Activated CD8-positive, alpha-beta memory T cell treated with anti-CD3 and anti-CD28 coated beads for 48 hours (primary cell): ENCODE data around the gene CYP2U1.
"Not testable (repeated sequence)": the region's sequence is repeated elsewhere in the genome, so short reads cannot be mapped to it uniquely, and the experiment has no call there.

Source experiments
- DNase-seq, 3 experiments: peaks; one replicate each; pipeline ENCODE4 v3.0.0-alpha.2; 2020; ENCODE audit warnings: low read depth in 2 of 3, low spot score in 2 of 3

The CYP2U1 gene

DNA sequence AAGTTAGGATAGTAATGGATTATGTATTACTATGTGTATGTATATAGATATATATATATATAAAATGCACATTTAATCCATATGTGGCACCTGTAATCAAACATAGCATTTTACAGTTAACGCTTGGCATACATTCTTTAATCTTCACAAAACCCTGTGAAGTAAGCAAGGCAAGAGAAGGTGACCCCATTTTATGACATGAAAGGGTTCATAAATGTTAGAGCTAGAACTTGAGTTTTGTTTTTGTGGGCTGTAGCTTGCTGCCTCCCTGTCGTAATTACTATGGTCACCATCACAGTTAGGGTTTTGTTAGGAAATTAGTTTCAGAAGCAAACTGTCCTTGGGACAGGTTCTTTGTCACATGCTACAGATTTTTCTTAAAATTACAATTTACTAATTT is 13.8 kb upstream of the CYP2U1 start:
- no peak for DNase-seq

DNA sequence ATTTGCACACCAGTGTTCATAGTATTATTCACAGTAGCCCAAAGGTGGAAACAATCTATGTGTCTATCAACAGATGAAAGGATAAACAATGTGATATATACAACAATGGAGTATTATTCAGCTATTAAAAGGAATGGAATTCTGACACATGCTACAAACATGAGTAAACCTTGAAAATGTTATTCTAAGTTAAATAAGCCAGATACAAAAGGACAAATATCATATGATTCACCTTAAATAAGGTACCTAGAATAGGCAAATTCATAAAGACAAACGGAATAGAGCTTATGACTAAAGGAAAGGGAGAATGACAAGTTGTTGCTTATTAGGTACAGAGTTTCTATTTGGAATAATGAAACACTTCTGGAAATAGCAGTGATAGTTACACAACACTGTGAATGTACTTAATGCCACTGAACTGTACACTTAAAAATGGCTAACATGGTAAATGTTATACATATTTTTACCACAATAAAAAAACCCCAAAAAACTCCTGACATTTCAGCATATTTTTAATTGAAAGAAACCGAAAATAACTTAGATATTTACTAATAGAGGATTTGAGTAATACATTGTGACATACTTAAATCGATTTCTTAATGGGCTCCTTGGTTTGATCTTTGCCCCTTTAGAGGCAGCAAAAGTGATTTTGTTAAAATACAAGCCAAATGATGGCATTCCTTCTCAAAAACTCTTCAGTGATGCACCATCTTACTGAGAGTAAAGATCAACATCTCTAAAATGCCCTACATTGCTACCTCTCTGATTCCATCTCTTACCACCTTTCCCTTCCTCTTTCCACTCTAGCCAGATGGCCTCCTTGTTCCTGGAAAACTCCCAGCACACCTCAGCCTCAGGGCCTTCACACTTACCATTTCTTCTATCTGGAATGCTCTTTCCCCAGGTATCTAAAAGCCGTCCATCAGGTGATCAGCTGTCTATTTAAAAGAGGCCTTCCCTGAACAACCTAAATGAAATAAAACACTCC is 8.6 kb upstream of the CYP2U1 start:
- DNase-seq = no peak

DNA sequence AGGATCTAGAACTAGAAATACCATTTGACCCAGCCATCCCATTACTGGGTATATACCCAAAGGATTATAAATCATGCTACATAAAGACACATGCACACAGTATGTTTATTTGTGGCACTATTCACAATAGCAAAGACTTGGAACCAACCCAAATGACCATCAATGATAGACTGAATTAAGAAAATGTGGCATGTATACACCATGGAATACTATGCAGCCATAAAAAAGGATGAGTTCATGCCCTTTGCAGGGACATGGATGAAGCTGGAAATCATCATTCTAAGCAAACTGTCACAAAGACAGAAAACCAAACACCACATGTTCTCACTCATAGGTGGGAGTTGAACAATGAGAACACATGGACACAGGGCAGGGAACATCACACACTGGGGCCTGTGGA is 5.6 kb upstream of the CYP2U1 start:
- DNase-seq = not testable (repeated sequence)

DNA sequence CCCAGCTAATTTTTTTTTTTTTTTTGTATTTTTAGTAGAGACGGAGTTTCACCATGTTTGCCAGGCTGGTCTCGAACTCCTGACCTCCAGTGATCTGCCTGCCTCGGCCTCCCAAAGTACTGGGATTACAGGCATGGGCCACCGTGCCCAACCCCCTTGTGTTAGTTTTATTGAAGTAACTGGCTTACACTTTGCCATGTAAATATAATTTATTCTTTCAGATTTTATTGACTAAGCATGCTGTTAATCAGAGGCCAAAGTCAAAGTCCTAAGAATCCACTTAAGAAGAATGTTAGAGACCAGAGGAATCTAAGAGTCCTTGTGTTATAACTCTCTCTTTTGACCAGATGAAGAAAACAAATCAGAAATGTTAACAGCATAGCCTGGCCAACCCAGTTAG is 4.5 kb upstream of the CYP2U1 start:
- DNase-seq = not testable (repeated sequence)

DNA sequence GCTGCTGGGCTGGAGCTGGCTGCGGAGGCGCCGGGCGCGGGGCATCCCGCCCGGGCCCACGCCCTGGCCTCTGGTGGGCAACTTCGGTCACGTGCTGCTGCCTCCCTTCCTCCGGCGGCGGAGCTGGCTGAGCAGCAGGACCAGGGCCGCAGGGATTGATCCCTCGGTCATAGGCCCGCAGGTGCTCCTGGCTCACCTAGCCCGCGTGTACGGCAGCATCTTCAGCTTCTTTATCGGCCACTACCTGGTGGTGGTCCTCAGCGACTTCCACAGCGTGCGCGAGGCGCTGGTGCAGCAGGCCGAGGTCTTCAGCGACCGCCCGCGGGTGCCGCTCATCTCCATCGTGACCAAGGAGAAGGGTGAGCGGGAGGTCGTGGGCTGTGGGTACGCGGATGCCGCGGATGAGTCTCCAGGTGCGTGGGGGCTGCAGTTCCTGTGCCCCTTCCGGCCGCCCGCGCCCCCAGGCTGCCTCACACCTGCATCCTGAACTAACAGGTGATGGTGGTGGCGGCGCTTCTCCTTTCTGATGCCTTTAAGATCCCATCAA is 499 bp downstream of the CYP2U1 start:
- peak; percentile 2 to 8 (median 4) for DNase-seq

DNA sequence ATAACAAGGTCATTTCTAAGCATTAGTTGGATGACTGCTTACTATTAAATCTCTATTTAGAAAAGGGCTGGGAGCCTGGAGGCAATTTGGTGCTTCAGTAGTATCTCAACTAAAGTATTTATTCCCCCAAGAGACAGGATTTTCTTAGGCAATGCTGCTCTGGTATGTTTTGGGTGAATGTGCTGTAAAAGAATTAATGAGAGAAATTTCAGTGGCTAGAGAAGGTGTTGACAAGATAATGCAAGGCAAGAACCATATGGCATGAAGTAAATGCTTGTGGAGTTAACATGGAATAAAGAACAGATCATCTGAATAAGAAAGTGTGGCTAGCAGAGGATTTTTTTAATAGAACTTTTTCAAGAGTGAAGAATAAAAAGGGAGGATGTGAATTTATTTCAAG is 3.9 kb downstream of the CYP2U1 start:
- no peak for DNase-seq

DNA sequence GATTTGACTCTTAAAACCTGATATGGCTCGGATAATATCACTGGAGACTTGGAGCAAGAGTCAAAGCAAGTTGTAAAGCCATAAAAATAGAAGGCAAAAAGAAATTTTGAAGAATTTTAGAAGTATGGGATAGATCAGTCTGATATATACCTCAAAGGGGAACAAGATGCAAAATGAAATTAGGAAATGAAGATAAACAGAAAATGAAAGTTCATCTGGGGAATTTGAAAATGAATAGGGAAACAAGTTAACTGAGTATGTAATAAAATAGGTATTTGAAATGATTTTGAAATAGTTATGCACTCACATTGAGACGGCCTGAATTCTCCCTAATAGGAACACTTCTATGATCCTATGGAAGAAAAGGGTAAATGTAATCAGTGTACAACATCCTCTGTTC is 5.7 kb downstream of the CYP2U1 start:
- no peak for DNase-seq

DNA sequence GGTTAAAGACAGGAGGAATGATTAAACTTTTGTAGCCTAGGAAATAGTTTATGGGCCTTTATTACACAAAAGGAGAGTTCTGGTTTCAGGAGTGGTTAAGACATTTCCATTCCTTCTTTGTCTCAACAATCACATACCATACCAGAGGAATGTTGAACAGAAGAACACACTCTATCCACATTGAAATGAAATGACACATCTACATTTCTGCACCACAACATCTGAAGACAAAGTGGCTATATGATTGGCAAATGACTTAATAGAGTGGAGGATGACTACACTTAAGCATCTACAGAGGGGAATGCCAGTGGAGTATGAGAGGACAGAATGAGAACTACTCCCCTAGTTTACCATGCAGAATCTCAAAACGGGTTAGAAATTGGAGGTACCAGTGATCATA is 8.0 kb downstream of the CYP2U1 start:
- no peak for DNase-seq

DNA sequence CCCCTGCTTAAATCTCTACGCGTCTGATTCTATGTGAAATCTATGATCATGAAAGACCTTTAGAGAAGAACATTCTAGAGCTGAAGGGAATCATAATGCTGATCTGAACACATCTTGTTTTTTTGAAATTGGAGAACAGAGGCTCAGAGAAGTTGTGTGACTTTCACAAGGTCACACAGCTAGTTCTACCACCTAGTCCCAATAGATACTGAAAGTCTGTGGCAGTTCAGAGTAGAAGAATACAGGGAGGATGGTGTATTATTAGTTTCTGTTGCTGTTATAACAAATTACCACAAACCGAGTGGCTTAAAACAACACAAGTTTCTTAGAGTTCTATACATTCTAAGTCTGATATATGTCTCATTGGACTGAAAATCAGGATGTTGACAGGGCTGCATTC is 14.5 kb downstream of the CYP2U1 start:
- DNase-seq = no peak

DNA sequence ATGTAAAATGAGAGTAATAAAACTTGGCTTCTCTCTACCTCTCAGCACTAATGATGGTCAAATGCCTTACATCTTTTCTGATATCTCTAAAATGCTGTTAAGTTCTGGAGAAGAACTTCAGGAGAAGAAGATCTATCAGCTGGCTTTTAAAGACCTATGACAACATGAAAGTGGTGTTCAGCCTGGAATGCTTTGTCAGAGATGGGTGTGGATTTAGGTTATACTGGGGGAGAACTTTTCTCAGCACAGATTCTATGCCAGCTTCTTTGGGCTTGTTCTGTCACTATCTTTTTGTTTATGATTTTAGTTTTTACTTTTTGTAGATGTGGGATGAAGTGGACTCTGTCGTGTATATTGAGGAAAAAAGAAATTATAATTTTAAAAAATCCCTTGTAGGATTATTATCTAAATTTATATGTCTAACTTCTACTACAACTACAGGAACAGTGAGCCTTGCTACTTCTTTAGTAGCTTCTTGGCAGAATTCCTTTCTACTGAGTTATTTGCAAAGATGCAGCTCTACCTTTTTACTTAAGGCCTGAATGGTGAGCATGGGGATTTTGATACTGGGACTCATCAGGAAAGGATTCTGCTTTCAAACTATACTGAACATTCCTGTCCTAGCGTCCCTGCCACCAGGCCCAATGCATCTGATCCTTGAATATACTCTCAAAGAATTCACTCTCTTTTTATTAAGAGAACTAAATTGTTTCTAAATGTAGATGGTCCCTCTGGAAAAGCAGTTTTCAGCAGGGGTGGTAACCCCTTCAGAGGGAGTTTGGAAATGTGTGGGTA is 19.6 kb downstream of the CYP2U1 start:
- no peak for DNase-seq

DNA sequence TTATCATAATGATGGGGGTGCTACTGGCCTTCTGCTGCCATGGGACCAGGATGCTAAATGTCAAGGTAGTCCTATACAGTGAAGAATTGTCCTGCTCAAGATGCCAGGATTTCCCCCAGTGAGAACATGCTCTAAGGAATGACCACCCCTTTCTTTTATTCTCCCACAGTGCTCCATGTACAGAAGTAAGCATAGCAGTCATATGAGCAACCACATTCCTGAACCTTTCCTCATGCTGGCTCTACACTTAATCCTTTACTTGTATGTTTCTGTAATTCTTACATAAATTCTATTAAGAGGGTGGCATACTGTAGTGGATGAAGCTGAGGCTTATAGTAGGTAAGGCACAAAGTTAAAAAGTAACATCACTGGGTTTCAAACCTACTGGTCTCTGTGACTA is 20.2 kb downstream of the CYP2U1 start:
- no peak for DNase-seq

DNA sequence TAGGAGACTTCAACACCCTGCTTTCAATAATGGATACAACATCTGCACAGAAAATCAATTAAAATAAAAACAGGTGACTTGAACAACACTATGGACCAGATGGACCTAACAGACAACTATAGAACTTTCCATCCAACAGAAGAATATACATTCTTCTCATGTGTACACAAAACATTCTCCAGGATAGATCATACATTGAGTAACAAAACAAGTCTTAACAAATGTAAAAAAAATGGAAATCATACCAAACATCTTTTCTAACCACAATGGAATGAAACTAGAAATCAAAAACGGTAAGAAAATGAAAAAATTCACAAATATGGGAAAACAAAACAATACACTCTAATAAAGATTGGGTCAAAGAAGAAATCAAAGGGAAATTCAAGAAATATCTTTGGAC is 24.7 kb downstream of the CYP2U1 start:
- no peak for DNase-seq

DNA sequence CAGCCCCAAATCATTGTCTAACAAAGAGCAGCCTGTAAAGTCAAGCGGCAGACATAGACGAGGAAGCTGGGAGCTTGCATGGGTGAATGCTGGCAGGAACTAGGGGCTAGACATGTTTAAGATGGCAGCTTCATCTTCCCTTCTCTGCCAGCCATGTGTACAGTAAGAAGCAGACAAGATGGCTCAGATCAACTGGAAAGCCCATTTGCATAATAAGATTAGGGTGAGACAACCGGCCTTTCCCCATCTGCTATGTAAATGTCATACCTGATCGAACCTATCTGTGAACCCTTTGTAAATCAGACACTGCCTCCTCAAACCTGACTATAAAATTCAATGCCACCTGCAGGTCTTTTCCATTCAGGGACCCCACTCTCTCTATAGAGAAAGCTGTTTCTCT is 35.6 kb downstream of the CYP2U1 start:
- no peak for DNase-seq

DNA sequence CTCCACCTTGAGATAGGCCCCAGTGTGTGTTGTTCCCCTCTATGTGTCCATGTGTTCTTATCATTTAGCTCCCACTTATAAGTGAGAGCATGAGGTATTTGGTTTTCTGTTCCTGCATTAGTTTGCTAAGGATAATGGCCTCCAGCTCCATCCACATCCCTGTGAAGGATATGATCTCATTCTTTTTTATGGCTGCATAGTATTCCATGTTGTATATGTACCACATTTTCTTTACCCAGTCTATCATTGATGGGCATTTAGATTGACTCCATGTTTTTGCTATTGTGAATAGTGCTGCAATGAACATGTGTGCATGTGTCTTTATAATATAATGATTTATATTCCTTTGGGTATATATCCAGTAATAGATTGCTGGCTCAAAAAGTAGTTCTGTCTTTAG is 36.2 kb downstream of the CYP2U1 start:
- DNase-seq = not testable (repeated sequence)

DNA sequence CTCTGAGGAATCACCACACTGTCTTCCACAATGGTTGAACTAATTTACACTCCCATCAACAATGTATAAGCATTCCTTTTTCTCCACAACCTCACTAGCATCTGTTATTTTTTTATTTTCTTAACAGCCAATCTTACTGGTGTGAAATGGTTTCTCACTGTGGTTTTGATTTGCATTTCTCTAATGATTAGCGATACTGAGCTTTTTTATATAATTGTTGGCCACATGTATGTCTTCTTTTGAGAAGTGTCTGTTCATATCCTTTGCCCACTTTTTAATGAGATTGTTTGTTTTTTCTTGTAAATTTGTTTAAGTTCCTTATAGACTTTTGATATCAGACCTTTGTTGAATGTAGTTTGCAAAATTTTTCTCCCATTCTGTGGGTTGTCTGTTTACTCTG is 36.6 kb downstream of the CYP2U1 start:
- DNase-seq = not testable (repeated sequence)

DNA sequence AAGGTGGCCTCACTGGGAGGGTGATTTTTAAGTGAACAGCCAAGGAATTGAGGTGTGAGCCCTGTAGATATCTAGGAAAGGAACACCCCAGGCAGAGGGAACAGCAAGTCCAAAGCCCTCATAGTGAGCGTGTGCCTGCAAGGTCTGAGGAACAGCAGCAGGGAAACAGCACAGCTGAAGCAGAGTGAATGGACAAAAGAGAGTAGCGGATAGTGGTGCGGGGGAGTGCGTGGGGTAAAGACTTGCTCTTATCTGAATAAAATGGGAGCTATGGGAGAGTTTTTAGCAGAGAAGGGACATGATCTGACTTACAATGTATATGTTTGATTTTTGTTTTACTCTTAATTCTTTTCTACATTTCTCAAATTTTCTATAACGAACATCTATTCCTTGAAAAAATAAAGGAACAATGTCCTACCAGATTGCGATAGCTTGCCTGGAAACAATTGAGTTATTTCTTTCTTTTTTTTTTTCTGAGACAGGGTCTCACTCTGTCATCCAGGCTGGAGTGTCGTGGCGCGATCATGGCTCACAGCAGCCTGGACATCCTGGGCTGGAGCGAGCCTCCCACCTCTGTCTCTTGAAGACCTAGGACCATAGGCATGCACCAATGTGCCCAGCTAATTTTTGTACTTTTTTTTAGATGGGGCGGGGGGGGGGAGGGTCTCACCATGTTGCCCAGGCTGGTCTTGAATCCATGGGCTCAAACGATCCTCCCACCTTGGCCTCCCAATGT is 38.9 kb downstream of the CYP2U1 start:
- DNase-seq = no peak

DNA sequence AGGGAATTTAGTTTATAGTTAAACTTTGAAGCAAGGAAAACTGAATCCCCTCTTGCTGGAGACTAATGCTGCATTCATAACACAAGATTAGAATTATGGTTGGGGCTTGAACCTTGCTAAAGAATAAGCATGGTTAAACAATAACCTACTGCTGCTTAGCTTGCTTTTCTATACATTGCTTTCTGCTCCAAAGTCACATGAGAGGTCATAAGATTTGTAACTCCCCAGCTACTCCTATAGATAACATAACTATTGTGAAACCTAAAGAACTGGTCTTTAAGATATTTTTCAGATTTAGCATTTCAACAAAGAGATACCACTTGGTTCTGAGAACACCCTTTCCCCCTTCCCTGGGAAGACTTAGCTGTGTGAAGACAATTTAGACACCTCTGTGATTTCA is 41.3 kb downstream of the CYP2U1 start:
- DNase-seq = no peak

DNA sequence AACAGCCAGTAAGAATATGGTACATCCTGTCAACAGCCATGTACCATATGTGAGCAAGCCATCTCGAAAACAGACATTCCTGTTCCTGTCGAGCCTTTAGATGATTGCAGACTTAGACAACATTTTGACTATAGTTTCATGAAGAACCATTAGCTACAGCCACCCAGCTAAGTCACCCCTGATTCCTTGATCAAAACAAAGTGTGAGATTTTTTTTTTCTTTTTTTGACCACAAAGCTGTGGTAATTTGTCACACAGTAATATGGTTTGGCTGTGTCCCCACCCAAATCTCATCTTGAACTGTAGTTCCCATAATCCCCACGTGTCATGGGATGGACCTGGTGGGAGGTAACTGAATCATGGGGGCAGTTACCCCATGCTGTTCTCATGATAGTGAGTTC is 43.2 kb downstream of the CYP2U1 start:
- no peak for DNase-seq

DNA sequence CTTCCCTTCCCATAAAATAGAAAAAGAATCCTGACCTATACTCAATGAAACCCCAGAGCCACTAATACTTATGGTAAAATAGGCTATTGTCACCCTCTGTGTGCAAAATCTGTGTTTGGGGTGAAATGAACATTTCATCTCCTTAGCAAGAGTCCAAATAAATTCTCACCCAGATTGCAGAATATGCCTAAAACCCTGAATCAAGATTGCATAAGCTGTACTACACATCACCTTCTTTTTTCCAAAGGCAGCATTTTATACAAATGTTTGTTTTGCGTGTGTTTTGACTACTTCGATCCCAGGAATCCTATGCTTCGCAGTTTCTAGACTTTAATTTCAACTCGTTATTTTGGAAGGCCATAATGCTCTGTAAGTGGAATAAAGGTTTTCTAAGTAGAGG is 46.1 kb downstream of the CYP2U1 start:
- DNase-seq = no peak

DNA sequence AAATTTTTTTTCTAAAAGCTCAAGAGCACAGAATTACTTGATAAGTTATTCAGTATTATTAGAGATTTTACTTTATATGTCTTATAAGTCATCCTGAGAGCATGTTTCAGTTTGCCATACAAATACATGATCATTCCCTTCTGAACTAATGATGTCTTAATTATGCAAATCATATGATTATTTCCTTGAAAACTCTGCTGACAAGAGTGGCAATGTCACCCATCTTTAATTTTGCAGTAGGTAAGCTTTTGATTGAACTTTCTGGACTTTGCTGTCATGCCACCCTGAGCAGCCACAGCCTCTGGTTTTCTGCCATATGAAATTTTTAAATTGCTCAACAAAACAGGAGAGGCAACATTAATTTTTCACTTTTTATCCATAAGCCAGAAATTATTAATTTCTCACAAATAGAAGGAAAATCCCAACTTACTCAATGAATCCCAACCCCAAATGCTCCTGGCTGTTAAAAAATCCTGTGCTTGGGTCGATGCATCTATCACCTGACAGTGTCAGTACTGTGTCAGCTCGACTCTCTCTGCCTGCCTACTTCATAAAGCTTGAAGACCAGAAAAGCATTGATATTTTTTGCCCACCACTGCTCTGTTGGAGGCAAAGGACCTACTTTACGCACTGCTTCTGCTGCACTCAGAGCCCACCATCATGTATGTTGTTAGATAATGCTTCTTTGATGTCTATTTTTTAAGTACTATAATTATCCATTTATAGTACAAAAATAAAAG is 46.8 kb downstream of the CYP2U1 start:
- DNase-seq = no peak
